ENCODE data around the gene RAB6D.
"Not testable (repeated sequence)": the region's sequence is repeated elsewhere in the genome, so short reads cannot be mapped to it uniquely, and the experiment has no call there.

Gene RAB6D

DNA sequence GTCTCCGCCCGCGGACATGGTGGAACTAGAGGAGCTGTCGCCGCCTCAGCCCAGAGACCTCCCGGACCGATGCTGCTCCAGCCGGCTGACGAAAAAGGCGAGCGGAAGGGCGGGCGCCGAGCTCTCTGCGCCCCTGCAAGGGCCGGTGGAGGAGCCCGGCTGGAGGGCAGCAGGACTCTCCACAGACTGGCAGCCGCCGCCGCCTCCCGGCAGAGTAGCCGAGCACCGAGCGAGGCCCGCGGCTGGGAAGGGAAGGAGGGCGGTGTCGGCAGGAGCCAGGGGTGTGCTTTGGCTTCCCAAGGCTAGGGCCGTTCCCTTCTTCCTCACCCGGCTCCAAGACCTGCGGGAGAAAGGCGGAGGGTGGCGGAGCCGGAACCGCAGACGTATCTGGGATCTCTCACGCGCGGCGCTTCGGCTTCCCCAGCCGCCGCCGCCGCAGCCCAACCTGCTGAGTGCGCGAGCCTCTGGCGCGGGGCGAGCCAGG lies at the start of gene RAB6D:
Gene RAB6D, minus strand, starts transcription at position 466 of the 484 bp plus-strand sequence. Its CDS starts 448 bp downstream, at position 18.
- H3K4me1 ChIP-seq (ENCODE audit: control insufficient read depth, insufficient read depth, low read length); H3K36me3 ChIP-seq (ENCODE audit: control insufficient read depth, insufficient read depth, low read length); H3K27ac ChIP-seq (ENCODE audit: low read length); H3K27me3 ChIP-seq (ENCODE audit: control insufficient read depth, insufficient read depth, low read length); H3K9me3 ChIP-seq (ENCODE audit: control insufficient read depth, insufficient read depth, low read length): not testable (repeated sequence)
- peak; percentile 1 for DNase-seq (ENCODE audit: low read depth, low spot score)
- peak within 1 kb of the TSS; percentile 42; the same call in 1 of the 2 replicates for H3K4me3 ChIP-seq (ENCODE audit: low read length)
- WGBS (ENCODE audit: insufficient coverage, insufficient read length), result no CpG with 5 or more reads among the region's 50 CpGs

DNA sequence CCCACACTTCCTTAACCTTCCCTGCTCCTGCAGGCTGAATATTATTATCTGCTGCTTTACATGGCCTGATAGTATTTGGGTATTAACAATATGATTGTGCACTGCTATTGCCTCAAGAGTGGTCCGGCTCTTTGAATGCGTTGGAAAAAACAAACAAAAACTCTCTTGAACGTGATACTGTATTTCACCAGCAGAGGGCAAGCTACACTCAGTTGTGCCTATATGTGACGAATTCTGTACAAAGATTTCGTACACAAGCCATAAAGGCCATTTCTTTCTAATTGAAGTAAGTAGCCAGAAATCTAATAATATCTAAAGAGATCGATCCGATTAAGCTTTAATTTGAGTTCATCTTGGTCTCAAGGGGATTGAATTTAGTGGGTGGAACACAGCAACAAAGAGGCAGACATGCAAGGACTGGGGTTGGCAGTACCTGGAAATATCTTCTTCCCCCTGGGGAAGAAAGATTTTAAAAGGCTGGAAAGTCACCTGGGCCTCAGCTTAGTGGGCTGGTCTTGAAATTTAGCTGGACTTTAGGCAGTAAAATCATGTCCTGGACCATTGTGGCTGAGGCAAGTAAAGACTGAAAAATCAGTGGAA lies 49.3 kb upstream of the RAB6D start:
- no CpG with 5 or more reads among the region's 7 CpGs for WGBS (ENCODE audit: insufficient coverage, insufficient read length)
- H3K4me3 ChIP-seq (ENCODE audit: low read length), result no peak overlapping the region
- H3K27ac ChIP-seq (ENCODE audit: low read length), result no peak overlapping the region
- no peaks in the 10 kb centered on the region; the same call in 1 of the 2 replicates for H3K9me3 ChIP-seq (ENCODE audit: control insufficient read depth, insufficient read depth, low read length)
- no peak for DNase-seq (ENCODE audit: low read depth, low spot score)
- no peaks in the 10 kb centered on the region for H3K4me1 ChIP-seq (ENCODE audit: control insufficient read depth, insufficient read depth, low read length)
- no peaks in the 10 kb centered on the region for H3K36me3 ChIP-seq (ENCODE audit: control insufficient read depth, insufficient read depth, low read length)
- H3K27me3 ChIP-seq (ENCODE audit: control insufficient read depth, insufficient read depth, low read length), result no peaks in the 10 kb centered on the region

DNA sequence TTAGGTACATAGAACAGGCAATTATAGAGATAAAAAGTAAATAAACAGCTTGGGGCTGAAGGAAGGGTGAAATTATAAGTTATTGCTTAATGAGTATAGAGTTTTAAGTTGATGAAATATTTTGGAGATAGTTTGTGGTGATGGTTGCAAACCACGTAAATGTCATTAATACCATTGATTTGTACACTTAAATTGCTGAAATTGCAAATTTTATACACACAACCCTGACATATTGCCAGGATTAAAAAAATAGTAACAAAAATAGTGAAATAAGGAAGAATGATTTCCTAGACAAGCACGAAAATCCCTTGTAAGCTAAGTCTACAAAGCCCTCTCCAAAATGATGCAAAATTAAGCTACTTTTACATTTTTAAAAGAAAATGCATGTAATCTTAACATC lies 46.2 kb upstream of the RAB6D start:
- 83% methylated on average over 1 of the region's 2 CpGs for WGBS (ENCODE audit: insufficient coverage, insufficient read length)
- H3K9me3 ChIP-seq (ENCODE audit: control insufficient read depth, insufficient read depth, low read length), result no peaks in the 10 kb centered on the region; the same call in 1 of the 2 replicates
- no peaks in the 10 kb centered on the region for H3K27me3 ChIP-seq (ENCODE audit: control insufficient read depth, insufficient read depth, low read length)
- no peaks in the 10 kb centered on the region for H3K36me3 ChIP-seq (ENCODE audit: control insufficient read depth, insufficient read depth, low read length)
- no peaks in the 10 kb centered on the region for H3K4me1 ChIP-seq (ENCODE audit: control insufficient read depth, insufficient read depth, low read length)
- DNase-seq (ENCODE audit: low read depth, low spot score), result no peak
- no peak overlapping the region for H3K27ac ChIP-seq (ENCODE audit: low read length)
- no peak overlapping the region for H3K4me3 ChIP-seq (ENCODE audit: low read length)

DNA sequence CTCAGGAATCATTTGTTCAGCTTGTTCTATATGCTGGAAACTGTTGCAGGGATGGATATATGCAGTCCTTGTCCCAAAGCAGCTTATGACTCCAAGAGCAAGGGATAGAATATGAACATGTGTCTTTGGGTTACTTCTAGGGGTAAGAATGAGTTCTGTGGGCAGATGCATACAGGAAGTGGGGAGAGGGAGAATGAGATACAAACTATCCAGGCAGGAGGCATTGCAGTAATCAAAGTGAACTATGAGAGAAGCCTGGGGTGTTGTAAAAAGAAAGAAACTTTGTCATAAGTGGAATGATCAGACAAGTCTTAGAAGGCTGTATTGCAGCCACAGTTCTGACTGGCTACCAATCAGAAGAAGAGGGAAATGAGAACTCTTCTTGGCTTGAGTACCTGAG lies 44.8 kb upstream of the RAB6D start:
- H3K4me3 ChIP-seq (ENCODE audit: low read length), result no peak overlapping the region
- H3K4me1 ChIP-seq (ENCODE audit: control insufficient read depth, insufficient read depth, low read length), result no peaks in the 10 kb centered on the region
- no peak for DNase-seq (ENCODE audit: low read depth, low spot score)
- H3K27ac ChIP-seq (ENCODE audit: low read length), result no peak overlapping the region
- no peaks in the 10 kb centered on the region for H3K36me3 ChIP-seq (ENCODE audit: control insufficient read depth, insufficient read depth, low read length)
- H3K27me3 ChIP-seq (ENCODE audit: control insufficient read depth, insufficient read depth, low read length), result no peaks in the 10 kb centered on the region
- H3K9me3 ChIP-seq (ENCODE audit: control insufficient read depth, insufficient read depth, low read length), result no peaks in the 10 kb centered on the region; the same call in 1 of the 2 replicates

DNA sequence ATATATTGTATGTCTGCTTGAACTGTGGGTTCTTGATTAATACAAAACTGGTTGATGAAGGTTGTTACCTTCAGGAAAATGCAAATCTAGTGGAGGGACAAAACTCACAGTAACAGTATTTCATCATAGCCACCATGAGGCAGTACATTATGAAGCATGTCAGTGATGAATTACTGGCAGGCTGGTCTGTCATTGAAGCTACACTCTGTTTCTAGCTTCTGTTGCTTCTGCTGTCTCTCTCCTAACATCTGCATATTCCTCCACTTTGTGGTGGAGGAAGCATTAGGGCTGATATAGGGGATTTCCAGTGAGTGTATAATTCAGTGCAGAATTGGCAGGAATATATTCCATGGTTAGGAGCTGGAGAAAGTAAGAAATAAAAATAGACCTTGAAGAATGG lies 44.2 kb upstream of the RAB6D start:
- H3K9me3 ChIP-seq (ENCODE audit: control insufficient read depth, insufficient read depth, low read length), result no peaks in the 10 kb centered on the region; the same call in 1 of the 2 replicates
- H3K27me3 ChIP-seq (ENCODE audit: control insufficient read depth, insufficient read depth, low read length), result no peaks in the 10 kb centered on the region
- no peak overlapping the region for H3K27ac ChIP-seq (ENCODE audit: low read length)
- no peak for DNase-seq (ENCODE audit: low read depth, low spot score)
- no peak overlapping the region for H3K4me3 ChIP-seq (ENCODE audit: low read length)
- no peaks in the 10 kb centered on the region for H3K4me1 ChIP-seq (ENCODE audit: control insufficient read depth, insufficient read depth, low read length)
- H3K36me3 ChIP-seq (ENCODE audit: control insufficient read depth, insufficient read depth, low read length), result no peaks in the 10 kb centered on the region

DNA sequence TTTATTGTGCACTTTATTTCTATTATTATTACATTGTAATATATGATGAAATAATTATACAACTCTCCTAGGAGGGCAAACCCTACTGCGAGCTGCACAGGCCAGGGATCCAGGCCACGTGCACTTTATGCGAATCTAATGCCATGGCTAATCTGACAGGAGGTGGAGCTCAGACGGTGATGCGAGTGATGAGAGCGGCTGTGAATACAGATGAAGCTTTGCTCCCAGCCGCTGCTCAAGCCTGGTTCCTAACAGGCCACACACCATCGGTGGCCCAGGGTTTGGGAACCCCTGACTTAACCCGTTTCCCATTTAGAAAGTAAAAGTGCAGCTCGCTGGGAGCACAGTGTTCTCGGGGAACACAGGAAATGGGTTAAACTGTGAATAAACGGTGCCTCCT lies 40.8 kb upstream of the RAB6D start:
- no CpG with 5 or more reads among the region's 12 CpGs for WGBS (ENCODE audit: insufficient coverage, insufficient read length)
- H3K27ac ChIP-seq (ENCODE audit: low read length), result no peak overlapping the region
- DNase-seq (ENCODE audit: low read depth, low spot score), result no peak
- no peak overlapping the region for H3K4me3 ChIP-seq (ENCODE audit: low read length)
- H3K36me3 ChIP-seq (ENCODE audit: control insufficient read depth, insufficient read depth, low read length), result no peaks in the 10 kb centered on the region
- H3K9me3 ChIP-seq (ENCODE audit: control insufficient read depth, insufficient read depth, low read length), result no peaks in the 10 kb centered on the region
- no peaks in the 10 kb centered on the region for H3K27me3 ChIP-seq (ENCODE audit: control insufficient read depth, insufficient read depth, low read length)
- no peaks in the 10 kb centered on the region for H3K4me1 ChIP-seq (ENCODE audit: control insufficient read depth, insufficient read depth, low read length)

DNA sequence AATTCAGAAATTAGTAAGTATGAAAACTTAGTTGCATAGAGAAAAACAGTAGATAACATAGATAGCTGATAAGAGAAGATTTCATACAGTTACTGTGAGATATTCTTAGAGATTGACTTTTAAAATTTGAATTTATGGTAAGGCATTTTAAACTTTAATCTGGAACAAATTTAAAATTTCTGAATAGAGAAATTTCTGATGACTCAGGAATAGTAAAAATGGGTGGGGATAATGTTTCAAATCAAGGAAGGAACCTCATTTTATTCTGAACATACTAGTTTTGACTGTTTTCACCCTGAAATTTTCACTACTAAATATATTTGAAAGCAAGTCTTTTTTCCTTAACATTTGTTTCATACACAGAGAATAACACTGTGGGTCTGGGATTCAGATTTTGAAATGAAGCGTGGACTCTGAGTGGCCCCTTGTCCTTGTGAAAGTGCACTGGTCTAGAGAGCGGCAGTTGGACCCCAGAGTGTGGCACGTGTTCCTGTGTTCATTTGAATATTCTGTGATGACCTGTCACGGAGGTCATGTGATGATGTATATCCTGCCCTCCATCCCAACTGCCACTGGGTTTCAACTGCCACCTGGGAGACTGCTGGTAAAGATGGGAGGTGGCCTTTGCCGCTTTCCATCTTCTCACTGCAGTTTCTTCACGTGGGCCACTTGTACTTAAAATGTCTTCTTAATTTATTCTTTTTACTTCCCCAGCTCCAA lies 38.5 kb upstream of the RAB6D start:
- Histone ChIP-seq H3K27me3 (ENCODE audit: control insufficient read depth, insufficient read depth, low read length) (no peaks in the 10 kb centered on the region), H3K4me3 (ENCODE audit: low read length) (no peak overlapping the region), H3K9me3 (ENCODE audit: control insufficient read depth, insufficient read depth, low read length) (no peaks in the 10 kb centered on the region), H3K27ac (ENCODE audit: low read length) (no peak overlapping the region), H3K36me3 (ENCODE audit: control insufficient read depth, insufficient read depth, low read length) (no peaks in the 10 kb centered on the region), H3K4me1 (ENCODE audit: control insufficient read depth, insufficient read depth, low read length) (no peaks in the 10 kb centered on the region)
- no peak for DNase-seq (ENCODE audit: low read depth, low spot score)
- no CpG with 5 or more reads among the region's 6 CpGs for WGBS (ENCODE audit: insufficient coverage, insufficient read length)

DNA sequence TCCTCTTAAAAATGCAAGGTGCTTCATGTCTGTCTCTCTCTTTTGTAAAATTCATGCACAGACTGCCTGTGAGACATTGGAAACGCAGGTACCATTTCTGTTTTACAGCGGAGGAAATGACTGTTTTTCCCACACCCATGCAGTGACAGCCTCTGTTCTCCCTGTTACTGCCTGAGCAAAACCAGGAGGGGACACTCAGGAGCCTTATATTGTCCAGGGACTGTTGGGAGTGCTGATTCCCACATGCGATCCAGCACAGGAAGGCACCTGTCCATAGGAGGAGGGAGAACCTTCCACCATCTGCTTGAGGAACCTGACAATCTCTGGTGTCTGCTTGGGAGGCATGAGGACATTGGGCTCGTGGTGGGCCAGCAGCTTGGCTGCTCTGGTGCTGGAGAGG lies 36.9 kb upstream of the RAB6D start:
- no CpG with 5 or more reads among the region's 4 CpGs for WGBS (ENCODE audit: insufficient coverage, insufficient read length)
- Histone ChIP-seq H3K4me1 (ENCODE audit: control insufficient read depth, insufficient read depth, low read length) (no peaks in the 10 kb centered on the region), H3K9me3 (ENCODE audit: control insufficient read depth, insufficient read depth, low read length) (no peaks in the 10 kb centered on the region), H3K27me3 (ENCODE audit: control insufficient read depth, insufficient read depth, low read length) (no peaks in the 10 kb centered on the region), H3K27ac (ENCODE audit: low read length) (no peak overlapping the region), H3K36me3 (ENCODE audit: control insufficient read depth, insufficient read depth, low read length) (no peaks in the 10 kb centered on the region), H3K4me3 (ENCODE audit: low read length) (no peak overlapping the region)
- DNase-seq (ENCODE audit: low read depth, low spot score), result no peak

DNA sequence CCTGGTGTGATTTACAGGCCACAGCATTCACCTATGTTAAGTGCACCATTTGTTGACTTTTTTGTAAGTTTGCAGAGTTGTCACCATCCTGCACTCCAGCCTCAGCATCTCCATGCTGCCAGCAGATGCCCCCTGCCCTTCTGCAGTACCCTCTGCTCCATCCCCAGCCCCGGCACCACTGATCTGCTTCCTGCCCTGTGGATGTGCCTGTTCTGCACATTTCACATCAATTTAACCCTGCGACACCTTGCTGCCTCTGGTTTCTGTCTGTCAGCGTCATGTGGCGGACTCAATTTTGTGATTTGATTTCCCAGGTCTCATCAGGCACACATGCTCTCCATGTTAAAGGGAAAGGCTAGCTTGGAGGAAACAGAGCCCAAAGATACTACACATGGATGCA lies 36.5 kb upstream of the RAB6D start:
- not testable (repeated sequence) for H3K4me3 ChIP-seq (ENCODE audit: low read length); H3K36me3 ChIP-seq (ENCODE audit: control insufficient read depth, insufficient read depth, low read length); H3K4me1 ChIP-seq (ENCODE audit: control insufficient read depth, insufficient read depth, low read length); H3K27me3 ChIP-seq (ENCODE audit: control insufficient read depth, insufficient read depth, low read length); H3K27ac ChIP-seq (ENCODE audit: low read length); H3K9me3 ChIP-seq (ENCODE audit: control insufficient read depth, insufficient read depth, low read length); DNase-seq (ENCODE audit: low read depth, low spot score)
- WGBS (ENCODE audit: insufficient coverage, insufficient read length), result no CpG with 5 or more reads among the region's 4 CpGs

DNA sequence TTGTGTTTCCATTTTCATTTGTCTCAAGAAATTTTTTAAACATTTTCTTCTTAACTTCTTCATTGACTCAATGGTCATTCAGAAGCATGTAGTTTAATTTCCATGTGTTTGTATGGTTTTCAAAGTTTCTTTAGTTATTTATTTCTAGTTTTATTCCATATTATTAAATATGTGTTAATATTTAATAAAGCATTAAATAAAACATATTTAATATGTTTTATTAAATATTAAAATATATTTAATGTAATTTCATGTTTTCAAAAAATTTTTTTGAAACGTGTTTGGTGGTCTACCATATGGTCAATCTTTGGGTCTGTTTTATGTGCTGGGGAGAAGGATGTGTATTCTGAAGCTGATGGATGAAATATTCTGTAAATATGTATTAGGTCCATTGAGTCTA lies 32.2 kb upstream of the RAB6D start:
- WGBS (ENCODE audit: insufficient coverage, insufficient read length), result 100% methylated on average over 1 of the region's 1 CpG
- H3K4me3 ChIP-seq (ENCODE audit: low read length); H3K27ac ChIP-seq (ENCODE audit: low read length); H3K27me3 ChIP-seq (ENCODE audit: control insufficient read depth, insufficient read depth, low read length); H3K9me3 ChIP-seq (ENCODE audit: control insufficient read depth, insufficient read depth, low read length); H3K36me3 ChIP-seq (ENCODE audit: control insufficient read depth, insufficient read depth, low read length); H3K4me1 ChIP-seq (ENCODE audit: control insufficient read depth, insufficient read depth, low read length); DNase-seq (ENCODE audit: low read depth, low spot score): not testable (repeated sequence)

Measured in iPS DF 6.9 (cell line).